Skeletal muscle cell (primary cell): Measurements from ENCODE around the gene KRT79.

Experiments
- DNase-seq: peaks from one replicate; pipeline ENCODE4 v3.0.0-alpha.2; 2010; ENCODE audit warnings: low read depth
- H3K4me3 ChIP-seq: 2 replicates; pipeline ENCODE4 v1.5.1; 2011; ENCODE audit warnings: low read depth, mild to moderate bottlenecking, control low read depth, low read length, moderate library complexity

KRT79 gene

GRCh38 chr12:52810554-52810953 lies 23.6 kb downstream of the KRT79 start:
- no peak for DNase-seq
- H3K4me3 ChIP-seq: no peak overlapping the region

- no peak overlapping the region for H3K4me3 ChIP-seq
- no peak for DNase-seq
Observed at GRCh38 chr12:52809166-52809565, 24.9 kb downstream of the KRT79 start.

- no peak overlapping the region for H3K4me3 ChIP-seq
- no peak for DNase-seq
Observed at GRCh38 chr12:52808573-52809160, 25.4 kb downstream of the KRT79 start.

GRCh38 chr12:52807544-52808470 lies 26.3 kb downstream of the KRT79 start:
- no peak overlapping the region for H3K4me3 ChIP-seq
- DNase-seq: no peak

GRCh38 chr12:52806821-52807543 lies 27.1 kb downstream of the KRT79 start:
- no peak overlapping the region for H3K4me3 ChIP-seq
- no peak for DNase-seq

GRCh38 chr12:52806169-52806811 lies 27.8 kb downstream of the KRT79 start:
- H3K4me3 ChIP-seq: no peak overlapping the region
- DNase-seq: no peak

GRCh38 chr12:52805739-52806138 lies 28.4 kb downstream of the KRT79 start:
- DNase-seq: no peak
- no peak overlapping the region for H3K4me3 ChIP-seq

- DNase-seq: no peak
Observed at GRCh38 chr12:52805000-52805399, 29.1 kb downstream of the KRT79 start.

GRCh38 chr12:52802442-52802841 lies 31.7 kb downstream of the KRT79 start:
- no peak overlapping the region for H3K4me3 ChIP-seq
- no peak for DNase-seq

More at GRCh38 chr12:52805000-52805399, 29.1 kb downstream of the KRT79 start:
- H3K4me3 ChIP-seq: no peak overlapping the region

GRCh38 chr12:52801773-52802172 lies 32.3 kb downstream of the KRT79 start:
- no peak overlapping the region for H3K4me3 ChIP-seq
- DNase-seq: no peak

GRCh38 chr12:52800259-52800917 lies 33.7 kb downstream of the KRT79 start:
- no peak for DNase-seq
- no peak overlapping the region for H3K4me3 ChIP-seq

- H3K4me3 ChIP-seq: no peak overlapping the region
- no peak for DNase-seq
Observed at GRCh38 chr12:52799505-52800211, 34.5 kb downstream of the KRT79 start.

- no peak for DNase-seq
- no peak overlapping the region for H3K4me3 ChIP-seq
Observed at GRCh38 chr12:52798671-52799504, 35.2 kb downstream of the KRT79 start.

GRCh38 chr12:52798003-52798670 lies 36.0 kb downstream of the KRT79 start:
- no peak for DNase-seq
- no peak overlapping the region for H3K4me3 ChIP-seq

GRCh38 chr12:52797529-52797894 lies 36.6 kb downstream of the KRT79 start:
- no peak for DNase-seq
- no peak overlapping the region for H3K4me3 ChIP-seq

GRCh38 chr12:52796839-52797528 lies 37.1 kb downstream of the KRT79 start:
- no peak overlapping the region for H3K4me3 ChIP-seq
- DNase-seq: no peak

GRCh38 chr12:52796429-52796794 lies 37.7 kb downstream of the KRT79 start:
- DNase-seq: no peak
- H3K4me3 ChIP-seq: no peak overlapping the region
